ENCODE data around the gene ZDHHC15.
"Not testable (repeated sequence)": the region's sequence is repeated elsewhere in the genome, so short reads cannot be mapped to it uniquely, and the experiment has no call there.

The ZDHHC15 gene

GRCh38 chrX:75522565-75523431 lies at the start of gene ZDHHC15:
Gene ZDHHC15 (minus strand): TSS chrX:75523037. CDS start chrX:75523024, 13 bp downstream.
- peak; percentile 78 for DNase-seq

DNA sequence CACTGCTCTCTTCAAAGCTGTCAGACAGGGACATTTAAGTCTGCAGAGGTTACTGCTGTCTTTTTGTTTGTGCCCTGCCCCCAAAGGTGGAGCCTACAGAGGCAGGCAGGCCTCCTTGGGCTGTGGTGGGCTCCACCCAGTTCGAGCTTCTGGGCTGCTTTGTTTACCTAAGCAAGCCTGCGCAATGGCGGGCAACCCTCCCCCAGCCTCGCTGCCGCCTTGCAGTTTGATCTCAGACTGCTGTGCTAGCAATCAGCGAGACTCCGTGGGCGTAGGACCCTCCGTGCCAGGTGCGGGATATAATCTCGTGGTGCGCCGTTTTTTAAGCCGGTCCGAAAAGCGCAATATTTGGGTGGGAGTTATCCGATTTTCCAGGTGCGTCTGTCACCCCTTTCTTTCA lies 37.7 kb upstream of the ZDHHC15 start:
- DNase-seq = not testable (repeated sequence)

GRCh38 chrX:75547783-75548182 lies 24.9 kb upstream of the ZDHHC15 start:
- DNase-seq = no peak

DNA sequence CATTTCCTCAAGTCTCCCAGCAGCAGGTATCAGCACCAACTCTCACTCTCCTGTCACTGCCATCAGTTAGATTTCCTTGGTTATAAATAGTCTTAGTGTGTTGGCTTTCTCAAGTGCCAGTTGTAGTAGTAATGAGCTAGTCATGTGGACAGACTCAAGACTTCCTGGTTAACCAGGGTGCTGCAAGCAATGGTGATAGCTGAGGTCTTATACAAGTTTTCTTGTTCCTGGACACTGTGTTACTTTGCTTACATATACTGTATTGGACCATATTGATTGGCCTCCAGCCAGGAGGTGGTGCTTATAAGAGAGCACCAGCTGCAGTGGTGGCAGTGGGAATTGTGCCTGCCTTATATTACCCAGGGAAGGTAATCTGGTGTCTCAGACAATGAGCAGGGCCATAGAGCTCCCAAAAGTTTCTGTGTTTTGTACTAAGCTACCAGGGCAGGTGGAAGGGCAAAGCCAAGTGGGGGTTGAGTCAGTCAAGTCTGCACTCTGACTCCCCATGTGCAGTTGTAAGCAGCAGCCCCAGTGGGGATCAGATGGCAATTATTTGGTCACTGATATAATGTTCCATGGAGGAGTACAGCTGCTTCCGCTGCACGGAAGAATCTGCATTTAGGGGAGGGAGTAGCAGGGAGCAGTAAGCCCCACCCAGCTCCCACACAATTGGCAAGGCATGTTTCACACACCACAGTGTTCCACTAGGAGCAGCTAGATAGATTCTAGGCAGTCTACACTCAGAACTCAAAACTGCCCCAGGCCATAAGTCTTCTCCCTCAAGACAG lies 24.1 kb upstream of the ZDHHC15 start:
- no peak for DNase-seq

DNA sequence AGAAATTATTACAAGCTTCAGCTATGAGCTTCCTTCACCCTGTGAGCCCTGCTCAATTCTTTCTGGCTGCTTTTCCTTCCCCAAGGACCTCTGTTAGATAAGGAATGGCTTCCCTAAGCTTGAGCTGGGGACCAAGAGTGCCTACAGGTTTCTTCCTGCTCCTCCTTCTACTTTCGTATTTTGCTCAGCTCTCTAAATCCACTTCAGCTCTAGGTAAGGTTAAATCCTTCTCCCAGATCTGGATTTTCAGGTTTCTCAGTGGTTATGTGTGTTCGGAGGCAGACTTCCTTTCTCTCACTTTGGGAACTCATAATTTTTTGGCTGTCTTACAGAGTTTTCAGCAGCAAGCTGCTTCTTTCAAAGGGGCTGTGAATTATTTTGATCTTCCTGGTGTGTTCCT lies 21.9 kb upstream of the ZDHHC15 start:
- DNase-seq = no peak

DNA sequence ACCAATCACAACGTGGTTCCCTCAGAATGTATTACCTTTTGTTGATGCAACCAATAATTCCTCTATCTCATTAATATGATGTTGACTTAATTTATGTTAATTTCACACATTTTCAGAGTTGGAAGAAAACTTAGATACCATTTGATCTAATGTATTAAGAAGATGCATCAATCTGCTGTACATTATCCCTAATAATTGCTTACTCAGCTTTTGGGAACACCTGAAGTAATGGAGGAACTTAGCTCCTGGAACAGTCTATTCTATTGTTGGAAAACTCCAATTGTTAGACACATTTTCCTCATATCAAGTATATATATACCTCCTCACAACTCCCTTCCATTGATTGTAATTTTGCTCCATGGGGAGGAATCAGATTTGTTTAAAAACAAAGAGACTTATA lies 38.9 kb downstream of the ZDHHC15 start:
- DNase-seq = no peak

DNA sequence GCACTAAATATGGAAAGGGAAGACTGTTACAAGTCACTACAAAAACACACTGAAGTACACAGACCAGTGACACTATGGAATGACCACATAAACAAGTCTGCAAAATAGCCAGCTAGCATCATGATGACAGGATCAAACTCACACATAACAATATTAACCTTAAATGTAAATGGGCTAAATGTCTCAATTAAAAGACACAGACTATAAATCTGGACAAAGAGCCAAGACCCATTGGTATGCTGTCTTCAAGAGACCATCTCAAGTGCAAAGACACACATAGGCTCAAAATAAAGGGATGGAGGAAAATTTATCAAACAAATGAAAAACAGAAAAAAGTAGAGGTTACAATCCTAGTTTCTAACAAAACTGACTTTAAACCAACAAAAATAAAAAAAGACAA lies 61.1 kb downstream of the ZDHHC15 start:
- not testable (repeated sequence) for DNase-seq

DNA sequence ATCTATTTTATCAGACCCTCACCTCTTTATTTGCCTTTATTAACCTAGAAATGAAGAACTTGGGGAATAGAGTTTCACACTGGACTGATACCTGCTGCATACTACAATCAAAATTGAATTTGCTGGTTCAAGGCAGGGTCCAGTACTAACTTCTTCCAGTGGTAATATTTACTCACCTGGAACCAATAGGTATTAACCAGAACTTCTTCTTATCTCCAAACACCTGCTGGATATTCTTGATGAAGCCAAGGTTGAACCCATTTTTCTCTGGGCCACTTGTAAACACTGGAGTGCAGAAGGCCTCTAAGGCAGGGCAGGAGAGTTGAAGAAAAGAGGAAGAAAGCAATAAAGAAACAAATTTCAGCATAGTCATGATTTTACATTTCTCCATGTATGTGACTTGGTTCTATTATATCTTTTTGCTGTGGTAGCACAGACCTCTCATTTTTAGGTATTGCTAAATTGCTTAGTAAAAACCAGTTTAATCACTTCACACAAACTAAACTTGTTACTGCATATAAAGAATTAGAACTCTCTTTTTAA lies 101.1 kb downstream of the ZDHHC15 start:
- DNase-seq = no peak

- not testable (repeated sequence) for DNase-seq
Observed at GRCh38 chrX:75407153-75407552, 115.7 kb downstream of the ZDHHC15 start.

DNA sequence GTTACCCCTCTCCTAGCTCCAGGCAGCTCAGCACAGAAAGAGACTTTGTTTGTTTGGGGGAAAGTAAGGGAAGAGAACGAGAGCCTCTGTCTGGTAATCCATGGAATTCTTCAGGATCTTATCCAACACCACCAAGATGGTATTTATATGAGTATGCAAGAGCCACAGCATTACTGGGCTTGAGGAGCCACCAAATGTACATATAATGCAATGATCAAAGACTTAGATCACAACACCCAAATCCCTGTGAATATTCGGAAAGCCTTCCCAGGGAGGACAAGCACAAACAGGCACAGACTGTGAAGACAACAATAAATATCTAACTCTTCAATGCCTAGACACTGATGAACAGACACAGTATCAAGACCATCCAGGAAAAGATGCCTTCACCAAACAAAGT lies 132.4 kb downstream of the ZDHHC15 start:
- DNase-seq = no peak

DNA sequence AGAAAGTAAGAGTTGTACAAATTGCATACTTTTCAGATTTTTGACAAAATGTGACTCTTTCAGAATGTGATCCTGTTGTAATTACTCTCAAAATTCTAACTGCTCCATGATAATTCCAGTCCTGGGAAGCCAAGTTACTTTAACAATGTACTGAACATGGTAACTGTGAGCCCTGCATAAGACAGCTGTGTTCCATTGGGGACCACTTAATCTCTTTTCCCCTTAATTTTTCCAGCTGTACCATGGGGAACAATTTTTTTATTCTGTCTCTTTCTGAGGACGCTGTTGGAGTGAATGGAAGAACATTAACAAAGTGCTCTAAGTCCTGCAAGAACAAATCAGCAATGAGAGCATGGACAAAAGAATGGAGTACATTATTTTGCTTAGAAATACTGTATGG lies 153.1 kb downstream of the ZDHHC15 start:
- DNase-seq = no peak

GRCh38 chrX:75366861-75367260 lies 156.0 kb downstream of the ZDHHC15 start:
- DNase-seq = no peak

DNA sequence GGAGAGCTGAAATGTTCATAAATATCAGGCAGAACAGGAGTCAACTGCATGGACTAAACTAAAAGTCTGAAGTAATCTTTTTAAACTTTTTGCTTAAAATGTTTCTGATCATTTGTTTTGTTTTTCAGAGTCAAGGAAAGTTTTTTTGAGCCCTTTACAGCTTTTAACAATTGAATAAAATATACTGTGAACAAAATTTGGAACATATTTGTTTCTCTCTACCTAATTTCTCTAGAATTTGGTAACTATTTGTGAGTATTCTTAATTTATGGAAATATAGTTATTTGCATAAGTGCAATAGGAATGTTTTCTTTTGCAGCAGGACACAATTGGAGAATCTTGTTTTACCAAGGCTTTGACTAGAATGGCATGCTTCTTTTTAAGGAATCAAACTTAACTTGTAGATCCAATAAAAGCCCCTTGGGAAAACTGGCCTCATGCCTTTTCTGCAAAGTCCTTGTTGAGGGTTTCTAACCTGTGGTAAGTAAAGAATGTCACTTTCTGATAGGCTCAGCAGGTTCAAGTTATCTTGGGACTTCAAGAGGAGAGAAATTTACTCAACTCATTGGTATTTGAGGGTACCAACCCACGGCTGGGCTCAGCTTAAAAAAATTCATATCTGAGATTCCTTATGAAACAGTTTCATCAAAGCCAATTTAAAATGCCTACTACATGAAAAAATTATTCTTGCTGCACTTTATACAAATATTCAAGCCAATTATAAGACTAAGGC lies 157.4 kb downstream of the ZDHHC15 start:
- no peak for DNase-seq

DNA sequence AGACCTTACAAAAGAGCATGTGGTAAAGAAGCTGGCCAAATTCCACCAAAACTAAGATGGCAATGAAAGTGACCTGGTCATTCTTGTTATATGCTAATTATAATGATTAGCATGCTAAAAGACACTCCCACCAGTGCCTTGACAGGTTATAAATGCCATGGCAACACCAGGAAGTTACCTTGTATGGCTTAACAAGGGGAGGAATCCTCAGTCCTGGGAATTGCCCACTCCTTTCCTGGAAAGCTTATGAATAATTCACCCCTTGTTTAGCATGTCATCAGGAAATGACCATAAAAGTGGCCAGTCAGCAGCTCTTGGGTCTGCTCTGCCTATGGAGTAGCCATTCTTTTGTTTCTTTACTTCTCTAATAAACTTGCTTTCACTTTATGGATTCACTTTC lies 161.0 kb downstream of the ZDHHC15 start:
- no peak for DNase-seq

- DNase-seq = not testable (repeated sequence)
Observed at GRCh38 chrX:75348601-75349000, 174.2 kb downstream of the ZDHHC15 start.

GRCh38 chrX:75337525-75337924 lies 185.3 kb downstream of the ZDHHC15 start:
- no peak for DNase-seq

GRCh38 chrX:75335127-75335458 lies 187.7 kb downstream of the ZDHHC15 start:
- no peak for DNase-seq

DNA sequence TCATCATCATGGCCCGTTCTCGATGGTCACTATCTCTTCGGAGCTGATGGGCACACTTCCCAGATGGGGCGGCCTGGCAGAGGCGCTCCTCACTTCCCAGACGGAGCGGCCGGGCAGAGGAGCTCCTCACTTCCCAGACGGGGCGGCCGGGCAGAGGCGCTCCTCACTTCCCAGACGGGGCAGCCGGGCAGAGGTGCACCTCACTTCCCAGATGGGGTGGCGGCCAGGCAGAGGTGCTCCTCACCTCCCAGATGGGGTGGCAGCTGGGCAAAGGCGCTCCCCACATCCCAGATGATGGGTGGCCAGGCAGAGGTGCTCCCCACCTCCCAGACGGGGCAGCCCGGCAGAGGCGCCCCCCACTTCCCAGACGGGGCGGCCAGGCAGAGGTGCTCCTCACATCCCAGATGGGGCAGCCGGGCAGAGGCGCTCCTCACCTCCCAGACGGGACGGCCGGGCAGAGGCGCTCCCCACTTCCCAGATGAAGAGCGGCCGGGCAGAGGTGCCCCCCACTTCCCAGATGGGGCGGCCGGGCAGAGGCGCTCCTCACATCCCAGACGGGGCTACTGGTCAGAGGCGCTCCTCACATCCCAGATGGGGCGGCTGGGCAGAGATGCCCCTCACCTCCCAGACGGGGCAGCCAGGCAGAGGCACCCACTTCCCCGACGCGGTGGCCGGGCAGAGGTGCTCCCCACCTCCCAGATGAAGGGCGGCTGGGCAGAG lies 188.3 kb downstream of the ZDHHC15 start:
- not testable (repeated sequence) for DNase-seq

GRCh38 chrX:75327607-75328006 lies 195.2 kb downstream of the ZDHHC15 start:
- DNase-seq = peak; percentile 46

Data from NCI-H1694 (cell line).